GM18498 (cell line): ENCODE data around the gene AFAP1L2.

ENCODE experiments used
- ATAC-seq: cut with Tn5 transposase; IDR thresholded peaks from one replicate; pipeline ENCODE4 v1.9.1; 2021; ENCODE audit warnings: mild to moderate bottlenecking, moderate library complexity; ENCODE audit not compliant: unreplicated experiment

Gene AFAP1L2

DNA sequence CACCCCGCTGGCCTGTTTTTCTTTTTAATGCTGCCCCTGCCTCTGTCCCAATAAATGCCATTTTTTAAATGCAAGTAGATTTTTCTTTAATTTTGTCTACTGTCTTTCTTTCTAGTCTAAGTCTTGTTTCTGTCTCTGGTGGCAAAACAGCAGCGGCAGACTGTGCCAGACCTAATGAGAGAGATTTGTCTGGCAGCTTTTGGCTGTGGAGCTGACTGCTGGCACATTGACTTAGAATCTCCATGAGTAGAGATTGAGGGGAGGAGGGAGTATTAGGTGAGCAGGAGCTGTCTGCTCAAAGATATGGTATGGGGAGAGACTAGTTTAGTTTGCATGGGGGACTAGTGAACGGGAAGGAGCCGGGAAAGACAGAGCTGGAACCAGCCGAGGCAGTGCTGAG lies 152.2 kb downstream of the AFAP1L2 start:
- ATAC-seq, result no peak

DNA sequence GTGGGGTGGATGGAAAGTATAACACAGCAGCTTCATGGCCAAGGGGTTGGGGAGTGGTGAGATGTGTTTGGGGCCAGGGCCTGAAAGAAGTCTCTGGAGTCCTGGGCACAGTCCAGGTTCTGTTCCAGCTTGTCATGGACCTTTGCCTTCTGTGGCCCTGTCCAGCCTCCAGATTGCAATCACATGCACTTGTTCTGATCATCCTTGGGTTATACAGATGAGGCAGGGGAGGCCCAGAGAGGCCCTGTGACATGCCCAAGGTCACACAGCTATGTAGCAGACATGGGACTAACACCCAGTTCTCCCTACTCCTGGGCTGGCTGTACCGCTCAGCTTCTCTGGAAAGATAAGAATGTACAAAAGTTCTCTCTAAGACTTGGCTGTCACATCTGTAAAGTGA lies 153.6 kb downstream of the AFAP1L2 start:
- ATAC-seq, result no peak

DNA sequence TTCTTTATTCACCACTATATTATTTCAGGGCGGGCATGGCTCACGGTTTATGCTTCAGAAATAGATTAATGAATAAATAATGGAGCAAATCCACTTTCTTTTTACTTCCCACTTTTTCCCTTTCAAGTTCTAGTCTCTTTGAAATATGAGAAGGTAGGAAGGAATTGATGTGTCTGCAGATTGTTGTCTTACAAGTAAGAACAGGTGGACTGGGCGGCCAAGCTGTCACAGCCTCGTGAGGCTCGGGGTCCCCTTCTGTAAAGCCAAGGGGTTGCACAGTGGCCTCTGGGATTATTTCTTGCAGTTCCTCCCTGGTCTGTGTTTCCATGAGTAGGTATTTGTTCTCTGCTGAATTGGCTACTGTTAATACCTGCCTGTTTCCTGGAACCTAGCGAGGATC lies 154.1 kb downstream of the AFAP1L2 start:
- ATAC-seq, result no peak

DNA sequence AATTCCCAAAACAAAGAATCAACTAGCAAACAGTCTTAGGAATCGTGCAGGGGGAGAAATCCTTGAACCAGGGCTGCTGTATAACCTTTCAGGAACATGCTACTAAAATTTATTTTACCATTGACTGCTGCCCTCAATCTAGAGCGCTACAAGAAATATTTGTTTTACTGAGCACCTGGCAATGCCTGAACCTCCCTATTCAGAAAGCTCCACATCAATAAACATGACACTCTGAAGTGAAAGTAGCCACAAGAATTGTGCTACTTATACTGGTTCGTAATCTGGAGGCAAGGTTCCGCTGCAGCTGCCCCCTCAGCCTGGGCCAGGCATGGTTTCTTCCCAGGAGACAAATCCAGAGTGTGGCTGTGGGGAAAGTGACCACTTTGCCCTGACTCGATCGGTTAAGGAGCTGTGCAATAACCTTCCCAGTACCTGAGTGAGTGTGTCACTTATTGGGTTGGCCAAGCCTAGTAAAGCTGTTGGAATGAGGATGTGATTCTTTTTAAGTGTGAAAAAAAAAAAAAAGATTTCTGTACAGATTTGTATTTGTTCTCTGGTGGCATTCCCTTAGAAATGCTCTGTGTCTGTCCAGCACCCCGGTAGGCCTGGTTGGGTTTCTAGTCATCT lies 157.5 kb downstream of the AFAP1L2 start:
- no peak for ATAC-seq

DNA sequence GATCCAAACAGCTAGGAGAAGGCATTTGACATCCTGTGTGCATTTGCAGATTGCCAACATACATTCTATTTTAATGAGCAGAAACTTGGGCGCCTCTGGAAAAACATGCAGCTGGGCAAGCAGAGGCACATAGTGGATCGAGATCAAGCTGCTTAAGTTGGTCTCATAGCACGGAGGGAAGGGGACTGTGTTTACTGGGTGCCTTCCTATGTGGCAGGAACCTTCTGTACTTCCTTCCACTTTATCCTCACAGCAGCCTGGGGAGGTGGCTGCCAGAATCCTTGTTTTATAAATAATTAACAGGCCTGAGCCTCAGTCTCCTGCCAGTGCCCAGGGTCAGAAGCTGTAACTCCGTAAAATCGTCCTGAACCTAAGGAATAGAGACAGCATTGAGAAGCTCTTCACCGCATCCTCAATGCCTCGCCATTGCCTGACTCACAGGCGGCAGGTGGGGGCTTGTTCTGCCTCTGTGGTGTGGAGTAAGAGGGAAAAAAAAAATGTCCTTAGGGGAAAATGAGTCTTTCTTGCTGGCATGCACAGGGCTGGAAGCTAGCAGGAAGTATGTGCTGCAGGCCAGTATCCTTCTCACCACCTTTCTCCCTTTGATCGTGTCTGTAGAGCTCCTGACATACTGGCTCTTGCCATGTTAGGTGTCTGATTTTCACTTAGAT lies 159.0 kb downstream of the AFAP1L2 start:
- no peak for ATAC-seq
